Brain pericyte (primary cell): ENCODE measurements around the gene SMYD3.

Experiments
- DNase-seq: peaks from one replicate; pipeline ENCODE4 v3.0.0-alpha.2; 2012; ENCODE audit warnings: low read depth, low spot score

The SMYD3 gene

DNA sequence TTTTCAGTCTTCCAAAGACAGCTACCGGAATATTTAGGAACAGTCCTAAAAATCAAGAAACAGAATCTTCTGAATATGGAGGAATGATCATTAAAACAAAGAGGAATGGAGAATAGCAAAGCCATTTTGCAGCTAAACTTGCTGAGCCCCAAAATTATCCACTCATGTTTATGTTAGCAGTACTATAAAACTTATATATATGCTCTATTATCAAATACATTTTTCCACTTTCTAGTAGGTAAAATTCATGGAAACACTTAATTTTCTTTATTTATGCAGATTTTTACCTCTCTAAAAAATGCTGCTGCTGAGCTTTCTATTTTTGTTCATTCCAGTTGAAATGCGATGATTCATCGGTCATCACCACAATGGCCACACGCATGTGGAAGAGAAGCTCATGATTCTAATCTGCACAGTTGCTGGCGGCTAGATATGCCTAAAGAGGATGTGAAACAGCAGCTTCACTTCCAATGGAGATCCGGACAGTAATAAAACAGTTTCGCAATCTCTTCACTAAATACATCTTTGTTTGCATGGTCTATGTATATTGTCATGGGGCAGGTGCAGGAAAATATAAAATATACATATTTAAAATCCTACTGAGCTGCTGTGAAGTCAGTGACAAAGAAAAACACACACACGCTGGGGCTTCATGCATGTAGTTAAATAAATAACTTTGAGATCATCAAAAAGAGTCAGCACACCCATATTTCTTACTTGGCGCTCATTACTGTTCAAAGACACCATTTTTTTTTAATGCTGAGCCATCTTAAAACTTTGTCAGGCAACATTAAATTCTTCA, 292.2 kb downstream of the SMYD3 start:
- DNase-seq = peak; percentile 73

GRCh38 chr1:246213947-246214346, 293.1 kb downstream of the SMYD3 start:
- DNase-seq = no peak

DNA sequence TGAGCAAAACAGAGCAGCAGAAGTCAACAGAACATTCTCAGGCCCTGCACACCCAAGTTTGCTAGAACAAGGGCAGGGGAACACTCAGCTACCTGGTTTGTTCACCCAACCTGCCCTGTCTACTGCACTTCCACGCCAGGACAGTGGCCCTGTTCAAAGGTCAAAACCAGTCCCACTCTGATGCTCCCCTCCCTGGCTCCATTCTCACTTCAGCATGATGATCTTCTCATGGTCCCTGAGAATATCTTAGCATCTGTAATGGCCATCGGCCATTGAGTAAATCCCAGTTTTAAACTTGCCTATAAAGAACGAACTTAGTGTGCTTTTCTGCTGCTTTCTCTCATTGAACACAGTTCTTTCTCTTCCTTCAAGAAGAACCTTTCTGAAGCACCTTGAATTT, 293.6 kb downstream of the SMYD3 start:
- no peak for DNase-seq

GRCh38 chr1:246213036-246213435, 294.0 kb downstream of the SMYD3 start:
- DNase-seq = no peak

- DNase-seq = no peak
Observed at GRCh38 chr1:246212013-246212412, 295.1 kb downstream of the SMYD3 start.

GRCh38 chr1:246210756-246211155, 296.3 kb downstream of the SMYD3 start:
- DNase-seq = no peak

GRCh38 chr1:246208105-246208504, 299.0 kb downstream of the SMYD3 start:
- no peak for DNase-seq

GRCh38 chr1:246203180-246203579, 303.9 kb downstream of the SMYD3 start:
- DNase-seq = no peak

- no peak for DNase-seq
Observed at GRCh38 chr1:246200738-246201137, 306.3 kb downstream of the SMYD3 start.

DNA sequence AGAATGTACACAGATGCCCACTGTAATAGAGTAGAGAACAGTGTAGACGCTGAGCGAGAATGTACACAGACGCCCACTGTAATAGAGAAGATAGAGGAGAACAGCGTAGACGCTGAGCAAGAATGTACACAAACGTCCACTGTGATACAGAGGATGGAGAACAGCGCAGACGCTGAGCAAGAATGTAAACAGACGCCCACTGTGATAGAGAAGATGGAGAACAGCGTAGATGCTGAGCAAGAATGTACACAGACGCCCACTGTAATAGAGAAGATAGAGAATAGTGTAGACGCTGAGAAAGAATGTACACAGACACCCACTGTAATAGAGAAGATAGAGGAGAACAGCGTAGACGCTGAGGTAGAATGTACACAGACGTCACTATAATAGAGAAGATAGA, 306.9 kb downstream of the SMYD3 start:
- DNase-seq = no peak

DNA sequence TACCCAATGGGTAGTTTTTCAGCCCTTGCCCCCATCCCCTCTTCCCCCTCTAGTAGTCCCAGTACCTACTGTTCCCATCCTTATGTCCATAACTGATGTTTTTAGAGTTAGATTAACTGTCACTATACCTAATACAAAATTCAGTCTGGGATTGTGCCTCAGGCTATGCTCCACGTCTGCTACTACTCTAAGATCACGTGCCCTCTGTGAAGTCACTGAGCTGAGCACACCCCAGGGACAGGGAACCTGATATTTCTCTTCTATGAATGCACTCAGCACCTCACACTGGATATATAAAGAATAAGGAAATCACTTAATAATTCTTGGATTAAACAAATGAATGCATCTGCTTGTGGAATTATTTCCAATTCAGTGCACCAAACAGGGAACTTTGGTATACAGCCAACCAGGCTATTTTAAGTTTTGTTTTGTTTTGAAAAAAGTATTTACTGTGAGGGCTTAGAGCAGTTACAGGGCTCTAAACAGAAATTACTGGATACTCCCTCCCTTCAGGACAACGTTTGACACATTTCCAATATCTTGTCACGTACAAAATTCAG, 307.9 kb downstream of the SMYD3 start:
- no peak for DNase-seq

GRCh38 chr1:246198115-246198816, 308.8 kb downstream of the SMYD3 start:
- no peak for DNase-seq

- DNase-seq = no peak
Observed at GRCh38 chr1:246197076-246197475, 310.0 kb downstream of the SMYD3 start.

DNA sequence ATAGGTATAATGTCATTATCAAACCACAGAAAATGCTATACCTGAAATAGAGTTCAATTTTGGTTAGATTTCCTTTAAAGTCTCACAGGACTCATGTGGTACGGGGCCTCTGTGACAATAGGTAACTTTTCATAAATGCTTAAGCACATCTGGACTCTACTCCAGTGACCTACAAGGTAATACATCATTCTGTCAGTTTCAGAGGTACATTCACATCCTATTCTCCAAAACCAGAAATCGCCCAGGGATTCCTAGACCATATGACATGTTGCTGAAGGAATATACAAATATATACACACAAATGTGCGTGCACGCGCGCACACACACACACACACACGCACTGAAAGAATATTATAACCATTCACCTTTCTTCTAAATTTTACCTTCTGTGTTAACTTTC, 311.8 kb downstream of the SMYD3 start:
- no peak for DNase-seq

DNA sequence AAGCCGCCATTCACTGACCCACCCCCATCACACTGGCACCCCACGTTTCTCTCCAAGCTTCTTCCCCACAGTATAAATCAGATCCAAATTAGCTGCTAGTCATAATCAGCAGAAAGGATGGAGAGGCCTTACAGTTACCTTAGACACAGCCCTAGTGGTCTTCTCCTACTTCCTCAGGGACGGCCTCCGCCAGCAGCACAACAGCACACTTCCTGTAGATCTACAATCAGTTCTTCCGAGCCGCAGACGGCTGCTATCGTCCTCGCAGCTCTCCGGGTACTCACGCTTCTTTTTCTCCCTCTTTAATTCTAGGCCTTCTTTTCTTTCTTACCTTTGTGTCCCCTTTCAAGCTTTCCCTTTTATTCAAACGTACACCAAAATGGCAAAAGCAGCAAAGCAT, 313.5 kb downstream of the SMYD3 start:
- DNase-seq = no peak

- no peak for DNase-seq
Observed at GRCh38 chr1:246189126-246189525, 318.0 kb downstream of the SMYD3 start.

DNA sequence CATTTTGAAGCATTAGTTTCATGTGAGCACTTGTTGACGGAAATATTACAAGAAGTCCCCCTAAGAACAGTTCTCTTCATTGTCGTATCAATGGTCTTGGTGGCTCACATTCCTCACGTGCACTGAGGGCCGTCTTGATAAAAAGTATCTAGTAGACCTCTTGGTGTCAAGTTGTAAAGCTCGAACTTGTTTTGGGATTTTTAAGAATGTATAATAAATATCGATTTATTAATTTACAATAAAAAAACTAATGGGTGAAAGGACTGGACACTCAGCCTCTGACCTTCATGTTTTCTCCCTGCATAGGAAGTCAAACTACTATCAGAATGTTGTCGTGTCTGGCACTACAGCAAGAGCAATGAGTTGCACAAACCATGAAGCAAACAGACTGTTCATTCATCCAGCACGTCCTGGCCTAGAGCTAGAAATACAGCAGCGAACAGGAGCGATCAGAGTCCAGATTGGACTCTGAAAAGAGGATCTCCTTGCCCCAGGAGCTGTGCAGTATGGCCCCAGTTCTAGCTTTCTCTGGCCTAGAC, 319.2 kb downstream of the SMYD3 start:
- no peak for DNase-seq

- DNase-seq = no peak
Observed at GRCh38 chr1:246184503-246184902, 322.6 kb downstream of the SMYD3 start.

DNA sequence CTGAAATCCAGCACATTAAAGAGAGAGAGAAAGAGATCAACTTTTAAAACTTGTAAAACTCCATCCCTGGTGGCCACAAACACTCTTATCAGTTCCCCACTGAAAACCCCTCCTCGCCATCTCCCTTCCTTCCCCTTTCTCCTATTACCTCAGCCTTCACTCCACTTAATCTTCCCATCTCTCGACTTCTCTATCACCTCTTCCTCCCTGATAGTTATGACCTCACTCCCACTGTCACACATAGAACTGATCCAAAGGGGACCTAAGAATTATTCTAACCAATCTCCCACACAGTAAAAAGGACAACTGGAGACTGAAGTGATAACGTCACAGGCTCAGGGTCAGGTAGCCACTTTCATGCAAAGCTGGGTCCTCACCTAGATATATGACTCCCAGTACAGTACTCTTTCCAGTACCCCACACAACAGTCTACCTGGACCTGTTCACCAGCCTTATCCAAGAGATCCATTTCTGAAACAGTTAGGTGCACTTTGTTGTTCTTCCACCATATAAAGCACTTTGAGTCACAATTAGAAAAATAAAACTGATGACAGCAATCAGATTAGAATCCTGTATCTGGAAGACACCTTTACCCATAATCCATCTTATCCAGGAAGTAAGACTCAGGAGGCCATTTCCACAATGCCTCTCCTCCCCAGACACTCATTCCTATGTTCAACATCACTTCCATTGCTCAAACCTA, 324.8 kb downstream of the SMYD3 start:
- DNase-seq = no peak

- DNase-seq = no peak
Observed at GRCh38 chr1:246181241-246181640, 325.8 kb downstream of the SMYD3 start.

GRCh38 chr1:246179401-246179800, 327.7 kb downstream of the SMYD3 start:
- no peak for DNase-seq

- no peak for DNase-seq
Observed at GRCh38 chr1:246178717-246179311, 328.3 kb downstream of the SMYD3 start.
